Ascending aorta (tissue), 2 donors: ENCODE measurements around the gene USP49. TPM values are rescaled to one million over a fixed set of nuclear protein-coding genes. Genes with fewer than 3 reads are reported as not detected.

Experiments
- DNase-seq, 2 donors: peaks; one replicate each; pipeline ENCODE4 v3.0.0-alpha.2; 2019; ENCODE audit warnings: low spot score in 2 of 2
- H3K27ac ChIP-seq, 2 donors: fragments of 200-600 bp; sonication (generic); one replicate each; pipeline ENCODE4 v1.5.1; 2016 to 2017; ENCODE audit warnings: mild to moderate bottlenecking in 1 of 2
- H3K27me3 ChIP-seq: fragments of 200-600 bp; sonication (generic); one replicate; pipeline ENCODE4 v1.5.1; 2017
- H3K36me3 ChIP-seq, 2 donors: fragments of 200-600 bp; sonication (generic); one replicate each; pipeline ENCODE4 v1.5.1; 2016
- H3K4me1 ChIP-seq, 2 donors: fragments of 200-600 bp; sonication (generic); one replicate each; pipeline ENCODE4 v1.5.1; 2016 to 2017; ENCODE audit warnings: mild to moderate bottlenecking in 1 of 2
- H3K4me3 ChIP-seq, 2 donors: fragments of 200-600 bp; sonication (generic); one replicate each; pipeline ENCODE4 v1.5.1; 2016 to 2017; ENCODE audit warnings: mild to moderate bottlenecking in 1 of 2
- H3K9me3 ChIP-seq, 2 donors: fragments of 200-600 bp; sonication (generic); one replicate each; pipeline ENCODE4 v1.5.1; 2016
- CTCF ChIP-seq, 3 experiments: fragments of 200-600 bp in 2 of 3; fragments of 450-650 bp in 1 of 3; sonication (generic) in 2 of 3; IDR thresholded peaks; one replicate each; pipeline ENCODE4 v1.5.1; 2016 to 2019; ENCODE audit warnings: antibody characterized with exemption in 3 of 3, mild to moderate bottlenecking in 1 of 3, moderate library complexity in 1 of 3
- intact Hi-C: fragments of 100-400 bp; cut with DNase I; formaldehyde crosslinking; loops from one replicate; pipeline ENCODE4 v1.15.1; 2023
- total RNA-seq: library from RNA; depleted of rRNA; stranded (reverse); fragments of >200 nt; gene quantifications from one replicate; pipeline ENCODE4 v1.1.0, GENCODE V29; 2016

Gene USP49
- total RNA-seq, 1 donor from 2014 or later: 8.7 TPM

DNA sequence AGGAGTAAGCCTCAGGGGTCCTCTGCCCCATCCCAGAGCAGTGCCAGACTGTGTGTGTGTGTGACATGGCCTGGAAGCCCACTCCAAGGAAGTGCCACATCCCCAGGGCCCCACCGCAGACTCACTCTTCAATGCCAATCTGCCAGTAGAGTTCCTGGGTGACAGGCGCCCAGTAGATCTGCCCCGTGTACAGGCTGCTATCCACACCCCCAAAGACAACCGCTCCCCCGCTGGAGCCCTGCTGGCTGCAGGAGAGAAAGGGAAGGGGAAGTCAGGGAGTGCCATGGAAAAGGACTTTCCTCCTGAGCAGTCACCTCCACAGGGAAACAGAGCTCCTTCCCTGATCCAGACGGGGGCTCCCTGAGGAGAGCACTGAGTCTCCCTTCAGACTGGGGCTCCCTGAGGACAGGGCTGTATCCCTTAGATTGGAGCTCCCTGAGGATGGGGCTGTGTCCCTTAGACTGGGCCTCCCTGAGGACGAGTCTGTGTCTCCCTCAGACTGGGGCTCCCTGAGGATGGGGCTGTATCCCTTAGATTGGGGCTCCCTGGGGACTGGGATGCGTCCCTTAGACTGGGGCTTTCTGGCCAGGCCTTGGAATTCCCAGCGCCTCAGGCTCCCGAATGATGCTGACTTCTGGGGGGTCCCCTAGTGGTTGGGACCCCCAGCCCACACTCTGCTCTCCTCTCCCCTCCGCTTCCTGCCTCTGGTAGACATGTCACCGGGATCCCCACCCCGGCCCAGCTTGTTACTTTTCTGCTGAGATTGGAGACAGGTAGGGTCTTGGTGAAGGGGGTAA lies 154.6 kb downstream of the USP49 start:
- intact Hi-C loops: no loop called here
- Histone ChIP-seq H3K9me3 (no peaks in the 10 kb centered on the region), H3K27me3 (no peaks in the 10 kb centered on the region), H3K36me3 (no peaks in the 10 kb centered on the region), H3K4me3 (no peak overlapping the region), H3K4me1 (peaks cover 0 to 5% of the 10 kb centered on the region in 2 donors), H3K27ac (no peak overlapping the region)
- no peak for DNase-seq
- TF ChIP-seq CTCF (IDR thresholded peaks at IDR 0.05): no peak

Other genes with a start within 250 kb of the USP49 start
- 18.6 TPM for gene TFEB, start 159.8 kb downstream of the USP49 start, total RNA-seq
- gene PGC, start 148.0 kb downstream of the USP49 start, total RNA-seq: 0.53 TPM
- gene FRS3, start 115.5 kb downstream of the USP49 start, total RNA-seq: 26.0 TPM
- gene PRICKLE4, start 114.6 kb downstream of the USP49 start, total RNA-seq: 15.5 TPM
- gene TOMM6, start 107.7 kb downstream of the USP49 start, total RNA-seq: 79.9 TPM
- gene MED20, start 25.8 kb upstream of the USP49 start, total RNA-seq: 13.5 TPM
- gene BYSL, start 26.1 kb upstream of the USP49 start, total RNA-seq: 1.6 TPM
- gene CCND3, start 46.4 kb upstream of the USP49 start, total RNA-seq: 130 TPM
- gene TAF8, start 155.1 kb upstream of the USP49 start, total RNA-seq: 26.0 TPM
- gene C6orf132, start 247.2 kb upstream of the USP49 start, total RNA-seq: 1.3 TPM